HepG2 (cell line): ENCODE data around the gene RINL. TPM values are rescaled to one million over a fixed set of nuclear protein-coding genes. Genes with fewer than 3 reads are reported as not detected.

ENCODE experiments used
- ETV5 ChIP-seq: IDR thresholded peaks from 2 replicates; pipeline ENCODE4 v1.6.1; 2018; ENCODE audit warnings: missing biosample characterization, missing genetic modification reagents, inconsistent platforms, borderline replicate concordance
- GMEB1 ChIP-seq: sonication (generic); formaldehyde crosslinking; IDR thresholded peaks from 2 replicates; pipeline ENCODE4 v1.5.1; 2020; ENCODE audit warnings: missing genetic modification reagents, mild to moderate bottlenecking, borderline replicate concordance
- JARID2 ChIP-seq: sonication (generic); formaldehyde crosslinking; IDR thresholded peaks from 2 replicates; pipeline ENCODE4 v1.8.1; 2023; ENCODE audit warnings: missing genetic modification reagents, inconsistent platforms; ENCODE audit not compliant: insufficient replicate concordance
- MEIS1 ChIP-seq: sonication (generic); formaldehyde crosslinking; IDR thresholded peaks from 2 replicates; pipeline ENCODE4 v1.9.0; 2021; ENCODE audit warnings: mild to moderate bottlenecking, missing genetic modification reagents, moderate library complexity, borderline replicate concordance
- MZF1 ChIP-seq: sonication (generic); formaldehyde crosslinking; IDR thresholded peaks from 2 replicates; pipeline ENCODE4 v1.8.1; 2023; ENCODE audit warnings: mild to moderate bottlenecking, missing genetic modification reagents, borderline replicate concordance
- SIX4 ChIP-seq: sonication (generic); formaldehyde crosslinking; IDR thresholded peaks from 2 replicates; pipeline ENCODE4 v1.4.0; 2020; ENCODE audit warnings: missing genetic modification reagents
- TCF7 ChIP-seq: sonication (generic); IDR thresholded peaks from 2 replicates; pipeline ENCODE4 v1.6.1; 2016; ENCODE audit warnings: antibody characterized with exemption, low read depth
- ZC3H13 ChIP-seq: sonication (generic); formaldehyde crosslinking; IDR thresholded peaks from 2 replicates; pipeline ENCODE4 v1.8.1; 2023; ENCODE audit warnings: mild to moderate bottlenecking, missing genetic modification reagents, moderate library complexity
- ZFP90 ChIP-seq: sonication (generic); formaldehyde crosslinking; IDR thresholded peaks from 2 replicates; pipeline ENCODE4 v1.8.0; 2022; ENCODE audit warnings: missing genetic modification reagents, mild to moderate bottlenecking, inconsistent platforms, borderline replicate concordance
- ZIK1 ChIP-seq: sonication (generic); formaldehyde crosslinking; IDR thresholded peaks from 2 replicates; pipeline ENCODE4 v1.5.0; 2020; ENCODE audit warnings: mild to moderate bottlenecking, low read depth, missing genetic modification reagents, borderline replicate concordance
- ZNF101 ChIP-seq: sonication (generic); formaldehyde crosslinking; IDR thresholded peaks from 2 replicates; pipeline ENCODE4 v1.4.0; 2020; ENCODE audit warnings: mild to moderate bottlenecking, low read depth, missing genetic modification reagents, borderline replicate concordance
- ZNF136 ChIP-seq: sonication (generic); formaldehyde crosslinking; IDR thresholded peaks from 2 replicates; pipeline ENCODE4 v1.8.1; 2022; ENCODE audit warnings: low read depth, mild to moderate bottlenecking, moderate library complexity, missing genetic modification reagents
- ZNF143 ChIP-seq: sonication (generic); formaldehyde crosslinking; IDR thresholded peaks from 2 replicates; pipeline ENCODE4 v1.4.0; 2020; ENCODE audit warnings: missing genetic modification reagents
- ZNF160 ChIP-seq: sonication (generic); formaldehyde crosslinking; IDR thresholded peaks from 2 replicates; pipeline ENCODE4 v1.8.0; 2022; ENCODE audit warnings: mild to moderate bottlenecking, inconsistent platforms, missing genetic modification reagents
- ZNF567 ChIP-seq: sonication (generic); formaldehyde crosslinking; IDR thresholded peaks from 2 replicates; pipeline ENCODE4 v1.8.1; 2023; ENCODE audit warnings: mild to moderate bottlenecking, missing genetic modification reagents, borderline replicate concordance
- ZNF646 ChIP-seq: sonication (generic); formaldehyde crosslinking; IDR thresholded peaks from 2 replicates; pipeline ENCODE4 v1.9.0; 2021; ENCODE audit warnings: mild to moderate bottlenecking, missing genetic modification reagents
- polyA plus RNA-seq, 8 experiments: library from polyadenylated mRNA; depleted of rRNA in 3 of 8; stranded (reverse) in 7 of 8; unstranded in 1 of 8; fragments of >200 nt; fragmentation: Illumina TruSeq in 4 of 8; extraction: Trizol in 4 of 8; gene quantifications; 2 replicates each; pipeline versions ENCODE4 v1.2.1 to v1.2.3, GENCODE V29; 2011 to 2016; ENCODE audit warnings: low read depth in 4 of 8, missing spikeins in 1 of 8, mixed read lengths in 1 of 8; ENCODE audit not compliant: insufficient read depth in 1 of 8
- total RNA-seq, 5 experiments: library from RNA; depleted of rRNA; stranded (reverse); fragments of >200 nt; fragmentation: Illumina TruSeq; extraction: Trizol; gene quantifications; 2 replicates each; pipeline ENCODE4 v1.2.3, GENCODE V29; 2016; ENCODE audit warnings: low read depth in 1 of 5
- TF ChIP-seq, protein P1 (sequence below): sonication (generic); formaldehyde crosslinking; IDR thresholded peaks from 2 replicates; pipeline ENCODE4 v1.4.0; 2020; ENCODE audit warnings: missing genetic modification reagents
- TF ChIP-seq, protein P2 (sequence below): sonication (generic); formaldehyde crosslinking; IDR thresholded peaks from 2 replicates; pipeline ENCODE4 v1.4.0; 2020; ENCODE audit warnings: missing genetic modification reagents

Gene RINL
- total and polyA plus RNA-seq, 2 of the 13 experiments (the other 11 are each of a cell fraction or from before 2014, with no cell fraction given): 11.4 to 18.0 TPM

- no peak for TF ChIP-seq MEIS1 (CRISPR knock-in tag)
- no peak for TF ChIP-seq JARID2 (CRISPR knock-in tag)
- TF ChIP-seq ZNF136 (CRISPR knock-in tag): no peak; the same call in 1 of the 2 replicates
- TF ChIP-seq TCF7: 0 out of 2 replicates have a peak, but pooled peaks have one; percentile 10
- TF ChIP-seq ZNF160 (CRISPR knock-in tag): no peak; the same call in 1 of the 2 replicates
- no peak for TF ChIP-seq SIX4 (CRISPR knock-in tag)
- no peak for TF ChIP-seq ZNF101 (CRISPR knock-in tag)
- TF ChIP-seq ETV5: 0 out of 2 replicates have a peak, but pooled peaks have one; percentile 35
- TF ChIP-seq ZNF646 (CRISPR knock-in tag): no peak
- TF ChIP-seq, protein P1, sequence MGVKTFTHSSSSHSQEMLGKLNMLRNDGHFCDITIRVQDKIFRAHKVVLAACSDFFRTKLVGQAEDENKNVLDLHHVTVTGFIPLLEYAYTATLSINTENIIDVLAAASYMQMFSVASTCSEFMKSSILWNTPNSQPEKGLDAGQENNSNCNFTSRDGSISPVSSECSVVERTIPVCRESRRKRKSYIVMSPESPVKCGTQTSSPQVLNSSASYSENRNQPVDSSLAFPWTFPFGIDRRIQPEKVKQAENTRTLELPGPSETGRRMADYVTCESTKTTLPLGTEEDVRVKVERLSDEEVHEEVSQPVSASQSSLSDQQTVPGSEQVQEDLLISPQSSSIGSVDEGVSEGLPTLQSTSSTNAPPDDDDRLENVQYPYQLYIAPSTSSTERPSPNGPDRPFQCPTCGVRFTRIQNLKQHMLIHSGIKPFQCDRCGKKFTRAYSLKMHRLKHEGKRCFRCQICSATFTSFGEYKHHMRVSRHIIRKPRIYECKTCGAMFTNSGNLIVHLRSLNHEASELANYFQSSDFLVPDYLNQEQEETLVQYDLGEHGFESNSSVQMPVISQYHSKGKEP (CRISPR knock-in tag): no peak
- TF ChIP-seq ZNF567 (CRISPR knock-in tag): no peak
- TF ChIP-seq ZFP90: no peak
- no peak; the same call in 1 of the 2 replicates for TF ChIP-seq ZIK1 (CRISPR knock-in tag)
- TF ChIP-seq GMEB1: peak; percentile 98
- TF ChIP-seq, protein P2, sequence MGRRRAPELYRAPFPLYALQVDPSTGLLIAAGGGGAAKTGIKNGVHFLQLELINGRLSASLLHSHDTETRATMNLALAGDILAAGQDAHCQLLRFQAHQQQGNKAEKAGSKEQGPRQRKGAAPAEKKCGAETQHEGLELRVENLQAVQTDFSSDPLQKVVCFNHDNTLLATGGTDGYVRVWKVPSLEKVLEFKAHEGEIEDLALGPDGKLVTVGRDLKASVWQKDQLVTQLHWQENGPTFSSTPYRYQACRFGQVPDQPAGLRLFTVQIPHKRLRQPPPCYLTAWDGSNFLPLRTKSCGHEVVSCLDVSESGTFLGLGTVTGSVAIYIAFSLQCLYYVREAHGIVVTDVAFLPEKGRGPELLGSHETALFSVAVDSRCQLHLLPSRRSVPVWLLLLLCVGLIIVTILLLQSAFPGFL: no peak
- peak; percentile 99 for TF ChIP-seq ZNF143 (CRISPR knock-in tag)
- TF ChIP-seq MZF1 (CRISPR knock-in tag): no peak
- TF ChIP-seq ZC3H13 (CRISPR knock-in tag): no peak
Measured at GRCh38 chr19:38899447-38900201, 21.5 kb upstream of the RINL start, which contains the start of the genes NFKBIB and SIRT2 (continued).
